Smooth muscle cell (in vitro differentiated cells): ENCODE results near the gene ELL3. TPM values are rescaled to one million over a fixed set of nuclear protein-coding genes. Genes with fewer than 3 reads are reported as not detected.

Experiments used
- DNase-seq: peaks from one replicate; lab custom pipeline; 2025; ENCODE audit not compliant: unreplicated experiment; lab: John Stamatoyannopoulos, UW
- H2AFZ ChIP-seq: fragments of 200-600 bp; sonication (generic); 2 replicates; pipeline ENCODE4 v1.6.0; 2016; ENCODE audit warnings: antibody characterized with exemption, low read depth, mild to moderate bottlenecking
- H3F3A ChIP-seq: fragments of 200-600 bp; sonication (generic); 2 replicates; pipeline ENCODE4 v1.6.0; 2017; ENCODE audit warnings: antibody characterized with exemption, low read depth
- H3K27ac ChIP-seq: fragments of 200-600 bp; sonication (generic); 2 replicates; pipeline ENCODE4 v1.5.1; 2016; ENCODE audit warnings: low read depth, mild to moderate bottlenecking
- H3K27me3 ChIP-seq: fragments of 200-600 bp; sonication (generic); 2 replicates; pipeline ENCODE4 v1.6.1; 2016; ENCODE audit warnings: low read depth, mild to moderate bottlenecking
- H3K36me3 ChIP-seq: fragments of 200-600 bp; sonication (generic); 2 replicates; pipeline ENCODE4 v1.5.1; 2016; ENCODE audit warnings: low read depth
- H3K4me1 ChIP-seq: fragments of 200-600 bp; sonication (generic); 2 replicates; pipeline ENCODE4 v1.5.1; 2016; ENCODE audit warnings: low read depth
- H3K4me2 ChIP-seq: fragments of 200-600 bp; sonication (generic); 2 replicates; pipeline ENCODE4 v1.6.0; 2016; ENCODE audit warnings: mild to moderate bottlenecking
- H3K4me3 ChIP-seq: fragments of 200-600 bp; sonication (generic); 2 replicates; pipeline ENCODE4 v1.5.1; 2016; ENCODE audit warnings: mild to moderate bottlenecking
- H3K79me2 ChIP-seq: fragments of 200-600 bp; sonication (generic); 2 replicates; pipeline ENCODE4 v1.6.0; 2016; ENCODE audit warnings: low read depth, mild to moderate bottlenecking
- H3K9ac ChIP-seq: fragments of 200-600 bp; sonication (generic); 2 replicates; pipeline ENCODE4 v1.6.0; 2016; ENCODE audit warnings: low read depth
- H3K9me3 ChIP-seq: fragments of 200-600 bp; sonication (generic); replicated peaks from 2 replicates; pipeline ENCODE4 v1.5.1; 2016; ENCODE audit warnings: low read depth
- H4K20me1 ChIP-seq: fragments of 200-600 bp; sonication (generic); 2 replicates; pipeline ENCODE4 v1.6.0; 2016; ENCODE audit warnings: low read depth
- CTCF ChIP-seq: fragments of 200-600 bp; sonication (generic); IDR thresholded peaks from 2 replicates; pipeline ENCODE4 v1.5.1; 2017; ENCODE audit warnings: borderline replicate concordance, mild to moderate bottlenecking, antibody characterized with exemption; ENCODE audit not compliant: insufficient read depth, poor library complexity, severe bottlenecking
- WGBS: methylation state at CpG from one replicate; pipeline ENCODE4 v1.1.7; 2016; ENCODE audit warnings: low lambda C conversion rate; 5-methylcytosine and 5-hydroxymethylcytosine counted together
- polyA plus RNA-seq: library from polyadenylated mRNA; unstranded; fragments of >200 nt; fragmentation: Nextera tagmentation; extraction: Ambion mirVana; gene quantifications from 2 replicates; pipeline ENCODE4 v1.2.1, GENCODE V29; 2016
- total RNA-seq: library from RNA; depleted of rRNA; stranded (reverse); fragments of >200 nt; gene quantifications from 2 replicates; pipeline ENCODE4 v1.2.3, GENCODE V29; 2014

Gene ELL3
- total and polyA plus RNA-seq, 2 experiments from 2014 or later = 0.25 to 1.1 TPM

- DNase-seq = peak; percentile 99
- Histone ChIP-seq H3K27me3 (no peaks in the 10 kb centered on the region), H3K4me1 (peaks cover 24% of the 10 kb centered on the region), H3K4me3 (peak within 1 kb of the TSS; percentile 77), H3K4me2 (peak within 1 kb of the TSS; percentile 98), H3K36me3 (no peaks in the 10 kb centered on the region), H4K20me1 (peaks cover 46% of the 10 kb centered on the region), H3K9me3 (no peaks in the 10 kb centered on the region), H3F3A (peaks cover 25% of the 10 kb centered on the region), H3K79me2 (peaks cover 38% of the 10 kb centered on the region), H3K9ac (peak within 1 kb of the TSS; percentile 100), H3K27ac (peak within 1 kb of the TSS; percentile 97), H2AFZ (peak within 1 kb of the TSS; percentile 83)
- WGBS = under 1% methylated on average over 59 of the region's 66 CpGs
- no peak for TF ChIP-seq CTCF
Measured at GRCh38 chr15:43791993-43792760, 15.4 kb upstream of the ELL3 start, which contains the start of gene SERF2. Gene SERF2, plus strand, starts transcription at chr15:43792320. Its CDS starts 57 bp downstream, at chr15:43792377.

GRCh38 chr15:43789409-43789808, 12.6 kb upstream of the ELL3 start:
- Histone ChIP-seq H3K27me3 (no peaks in the 10 kb centered on the region), H4K20me1 (peaks cover 19% of the 10 kb centered on the region), H3K9ac (no peak overlapping the region), H3K9me3 (no peaks in the 10 kb centered on the region), H2AFZ (no peak overlapping the region), H3K79me2 (peaks cover 23% of the 10 kb centered on the region), H3K36me3 (no peaks in the 10 kb centered on the region), H3K4me2 (no peak overlapping the region), H3F3A (peaks cover 5% of the 10 kb centered on the region), H3K4me3 (no peak overlapping the region), H3K4me1 (peaks cover 13% of the 10 kb centered on the region), H3K27ac (no peak overlapping the region)
- DNase-seq = no peak
- TF ChIP-seq CTCF = no peak
- 94% methylated on average over 3 of the region's 3 CpGs for WGBS

- no peak overlapping the region for H3K4me2 ChIP-seq
- no peak overlapping the region for H3K4me3 ChIP-seq
- H3K4me1 ChIP-seq = peaks cover 4% of the 10 kb centered on the region
- peaks cover 8% of the 10 kb centered on the region for H4K20me1 ChIP-seq
- no peak for DNase-seq
- no peak for TF ChIP-seq CTCF
- H3K79me2 ChIP-seq = no peaks in the 10 kb centered on the region
- WGBS = 80% methylated on average over 1 of the region's 1 CpG
- no peak overlapping the region for H2AFZ ChIP-seq
- no peak overlapping the region for H3K9ac ChIP-seq
- H3F3A ChIP-seq = peaks cover 16% of the 10 kb centered on the region
- H3K27me3 ChIP-seq = no peaks in the 10 kb centered on the region
- H3K27ac ChIP-seq = no peak overlapping the region
- H3K36me3 ChIP-seq = no peaks in the 10 kb centered on the region
- no peaks in the 10 kb centered on the region for H3K9me3 ChIP-seq
Measured at GRCh38 chr15:43779016-43779415, 2.2 kb upstream of the ELL3 start.
